ENCODE results near the gene ABCB6. TPM values are rescaled to one million over a fixed set of nuclear protein-coding genes. Genes with fewer than 3 reads are reported as not detected.

The ABCB6 gene
- total RNA-seq, 5 donors from 2014 or later (not counting 1 experiment from before 2014, with no cell fraction given), result 4.1 to 16.5 (median 13.0) TPM

- Histone ChIP-seq H3K4me3 (ENCODE audit: control insufficient read depth in 1 of 2, extremely low read depth in 1 of 2, low read length in 1 of 2) (peak overlapping the region; percentile 95 to 99), H3K27me3 (replicated peaks in 1 of 2; ENCODE audit: control insufficient read depth in 2 of 2, extremely low read depth in 1 of 2, insufficient read depth in 2 of 2, low read length in 1 of 2) (no peaks in the 10 kb centered on the region), H3K4me1 (ENCODE audit: control insufficient read depth in 1 of 2, extremely low read depth in 1 of 2, insufficient read depth in 2 of 2, low read length in 2 of 2) (peaks cover 38 to 66% of the 10 kb centered on the region in 2 experiments), H3K27ac (ENCODE audit: low read length) (peak overlapping the region; percentile 94), H3K36me3 (ENCODE audit: control insufficient read depth in 2 of 2, extremely low read depth in 1 of 2, insufficient read depth in 1 of 2, low read length in 1 of 2) (peaks cover 15 to 41% of the 10 kb centered on the region in 2 donors), H3K9me3 (no peaks in the 10 kb centered on the region)
- H3K36me3 Mint-ChIP-seq, result peaks cover 39% of the 10 kb centered on the region
- ATAC-seq (replicated peaks in 1 of 4) (no peak), DNase-seq (peak in 4 of 35 experiments; percentile 29 to 40 (median 36))
- H3K9me3 Mint-ChIP-seq, result no peaks in the 10 kb centered on the region
- H3K27ac Mint-ChIP-seq, result peak overlapping the region; percentile 98 to 99
- peaks cover 66 to 67% (median 67%) of the 10 kb centered on the region in 3 donors for H3K4me1 Mint-ChIP-seq
- WGBS (ENCODE audit: insufficient coverage), result no CpG with 5 or more reads among the region's 5 CpGs
- CTCF ChIA-PET, result interaction anchor here (0.6 to 1.2 kb wide), 4 partner anchors 26 to 50 kb away, joined by 3 to 4 read pairs (median 4); partner anchors contain the start of gene DNAJB2 (in 1 of the 2)
- no peaks in the 10 kb centered on the region for H3K27me3 Mint-ChIP-seq
- peak overlapping the region; percentile 75 to 96 (median 83) for H3K4me3 Mint-ChIP-seq
- POLR2A ChIA-PET, result interaction anchor here (0.6 to 1.7 kb wide), 5 partner anchors 10 to 966 kb away, joined by 3 to 9 read pairs (median 4); partner anchors contain the start of genes ANKZF1 (in 1 of the 2) and ATG9A (in 1 of the 2)
These were observed 33.3 kb upstream of the ABCB6 start for GRCh38 chr2:219252084-219252483.

GRCh38 chr2:219251656-219252055 lies 32.9 kb upstream of the ABCB6 start:
- H3K9me3 Mint-ChIP-seq, result no peaks in the 10 kb centered on the region

DNA sequence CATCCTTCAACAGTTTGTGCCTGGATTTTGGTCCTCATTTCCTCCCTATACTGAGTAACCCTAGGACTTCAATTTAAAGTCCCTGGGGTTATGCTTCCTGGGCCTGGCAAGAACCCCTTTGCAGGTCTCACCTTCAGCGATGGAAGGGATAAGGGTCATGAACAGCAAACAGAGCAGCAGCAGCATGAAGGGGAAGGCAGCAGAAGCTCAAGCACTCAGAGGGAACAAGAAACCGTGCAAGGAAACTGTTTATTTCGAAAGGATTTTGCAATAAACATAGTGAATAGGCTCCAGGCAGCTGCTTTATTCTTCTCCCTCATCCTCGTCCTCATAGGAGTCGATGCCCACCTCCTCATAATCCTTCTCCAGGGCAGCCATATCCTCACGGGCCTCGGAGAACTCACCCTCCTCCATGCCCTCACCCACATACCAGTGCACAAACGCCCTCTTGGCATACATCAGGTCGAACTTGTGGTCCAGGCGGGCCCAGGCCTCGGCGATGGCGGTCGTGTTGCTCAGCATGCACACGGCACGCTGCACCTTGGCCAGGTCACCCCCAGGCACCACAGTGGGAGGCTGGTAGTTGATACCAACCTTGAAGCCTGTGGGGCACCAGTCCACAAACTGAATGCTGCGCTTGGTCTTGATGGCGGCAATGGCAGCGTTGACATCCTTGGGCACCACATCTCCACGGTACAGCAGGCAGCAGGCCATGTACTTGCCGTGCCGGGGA lies 31.5 kb upstream of the ABCB6 start:
- peaks cover 72 to 76% (median 74%) of the 10 kb centered on the region in 3 donors for H3K4me1 Mint-ChIP-seq
- Histone ChIP-seq H3K27me3 (replicated peaks in 1 of 2; ENCODE audit: control insufficient read depth in 2 of 2, extremely low read depth in 1 of 2, insufficient read depth in 2 of 2, low read length in 1 of 2) (no peaks in the 10 kb centered on the region), H3K4me1 (ENCODE audit: control insufficient read depth in 1 of 2, extremely low read depth in 1 of 2, insufficient read depth in 2 of 2, low read length in 2 of 2) (peaks cover 51 to 80% of the 10 kb centered on the region in 2 experiments), H3K4me3 (ENCODE audit: control insufficient read depth in 1 of 2, extremely low read depth in 1 of 2, low read length in 1 of 2) (peak overlapping the region; percentile 42 to 64), H3K9me3 (no peaks in the 10 kb centered on the region), H3K36me3 (ENCODE audit: control insufficient read depth in 2 of 2, extremely low read depth in 1 of 2, insufficient read depth in 1 of 2, low read length in 1 of 2) (peaks cover 15 to 41% of the 10 kb centered on the region in 2 donors), H3K27ac (ENCODE audit: low read length) (peak overlapping the region; percentile 94)
- DNase-seq (peak in 1 of 35 experiments; percentile 26), ATAC-seq (replicated peaks in 1 of 4) (no peak)
- peaks cover 39% of the 10 kb centered on the region for H3K36me3 Mint-ChIP-seq
- ChIA-PET CTCF (interaction anchor here in 1 of 2 donors (0.5 to 1.9 kb wide), 5 partner anchors 9 to 91 kb away, joined by 3 to 6 read pairs (median 4); partner anchors contain the start of genes ANKZF1 and ATG9A), POLR2A (interaction anchor here (0.5 to 3.0 kb wide), 8 partner anchors 11 to 74 kb away, joined by 3 to 14 read pairs (median 4); partner anchors contain the start of genes DNAJB2 (in 2 of the 2), ANKZF1 (in 1 of the 2), ATG9A (in 1 of the 2) and CNPPD1 (in 1 of the 2))
- H3K27me3 Mint-ChIP-seq, result no peaks in the 10 kb centered on the region
- H3K27ac Mint-ChIP-seq, result peak overlapping the region; percentile 98 to 99
- H3K9me3 Mint-ChIP-seq, result no peaks in the 10 kb centered on the region
- H3K4me3 Mint-ChIP-seq, result peak overlapping the region; percentile 75 to 96 (median 83)
- 76% methylated on average over 17 of the region's 22 CpGs for WGBS (ENCODE audit: insufficient coverage)

More at GRCh38 chr2:219251656-219252055, 32.9 kb upstream of the ABCB6 start:
- H3K36me3 Mint-ChIP-seq, result peaks cover 39% of the 10 kb centered on the region
- Histone ChIP-seq H3K9me3 (no peaks in the 10 kb centered on the region), H3K4me1 (ENCODE audit: control insufficient read depth in 1 of 2, extremely low read depth in 1 of 2, insufficient read depth in 2 of 2, low read length in 2 of 2) (peaks cover 43 to 70% of the 10 kb centered on the region in 2 experiments), H3K27me3 (replicated peaks in 1 of 2; ENCODE audit: control insufficient read depth in 2 of 2, extremely low read depth in 1 of 2, insufficient read depth in 2 of 2, low read length in 1 of 2) (no peaks in the 10 kb centered on the region), H3K36me3 (ENCODE audit: control insufficient read depth in 2 of 2, extremely low read depth in 1 of 2, insufficient read depth in 1 of 2, low read length in 1 of 2) (peaks cover 15 to 41% of the 10 kb centered on the region in 2 donors), H3K27ac (ENCODE audit: low read length) (peak overlapping the region; percentile 94), H3K4me3 (ENCODE audit: control insufficient read depth in 1 of 2, extremely low read depth in 1 of 2, low read length in 1 of 2) (peak overlapping the region; percentile 95 to 99)
- no peak for ATAC-seq (replicated peaks in 1 of 4)
- H3K4me1 Mint-ChIP-seq, result peaks cover 70 to 72% (median 72%) of the 10 kb centered on the region in 3 donors
- no peak for DNase-seq
- H3K27ac Mint-ChIP-seq, result peak overlapping the region; percentile 98 to 99
- POLR2A ChIA-PET, result interaction anchor here (0.6 to 1.7 kb wide), 6 partner anchors 10 to 965 kb away, joined by 3 to 9 read pairs (median 4); partner anchors contain the start of genes ANKZF1 (in 1 of the 2) and ATG9A (in 1 of the 2)
- WGBS (ENCODE audit: insufficient coverage), result 71% methylated on average over 1 of the region's 6 CpGs
- H3K27me3 Mint-ChIP-seq, result no peaks in the 10 kb centered on the region
- H3K4me3 Mint-ChIP-seq, result peak overlapping the region; percentile 75 to 96 (median 83)
- CTCF ChIA-PET, result interaction anchor here (0.8 to 1.2 kb wide), 3 partner anchors 26 to 40 kb away, joined by 3 to 4 read pairs (median 3); partner anchors contain the start of gene DNAJB2 (in 1 of the 2)

- H3K27me3 Mint-ChIP-seq, result no peaks in the 10 kb centered on the region
- H3K36me3 ChIP-seq (ENCODE audit: control insufficient read depth in 2 of 2, extremely low read depth in 1 of 2, insufficient read depth in 1 of 2, low read length in 1 of 2), result peaks cover 15 to 41% of the 10 kb centered on the region in 2 donors
- peak in 31 of 35 experiments; percentile 19 to 79 (median 54) for DNase-seq
- ChIA-PET POLR2A (interaction anchor here (0.5 to 3.0 kb wide), 11 partner anchors 12 to 353 kb away, joined by 3 to 14 read pairs (median 4); partner anchors contain the start of genes ANKZF1 (in 2 of the 2), ATG9A (in 2 of the 2), DNAJB2 (in 2 of the 2) and CNPPD1 (in 1 of the 2)), CTCF (interaction anchor here (0.5 to 1.9 kb wide), 10 partner anchors 9 to 187 kb away, joined by 3 to 6 read pairs (median 3); partner anchors contain the start of genes ANKZF1 (in 1 of the 2) and ATG9A (in 1 of the 2))
- H3K4me3 Mint-ChIP-seq, result peak overlapping the region; percentile 75 to 96 (median 83)
- H3K4me1 Mint-ChIP-seq, result peaks cover 76 to 80% (median 76%) of the 10 kb centered on the region in 3 donors
- H3K27ac Mint-ChIP-seq, result peak overlapping the region; percentile 98 to 99
- 0% methylated on average over 2 of the region's 7 CpGs for WGBS (ENCODE audit: insufficient coverage)
- no peaks in the 10 kb centered on the region for H3K9me3 Mint-ChIP-seq
- peak overlapping the region; percentile 94 for H3K27ac ChIP-seq (ENCODE audit: low read length)
- peaks cover 39% of the 10 kb centered on the region for H3K36me3 Mint-ChIP-seq
- no peaks in the 10 kb centered on the region for H3K27me3 ChIP-seq (replicated peaks in 1 of 2; ENCODE audit: control insufficient read depth in 2 of 2, extremely low read depth in 1 of 2, insufficient read depth in 2 of 2, low read length in 1 of 2)
- no peaks in the 10 kb centered on the region for H3K9me3 ChIP-seq
- peaks cover 56 to 81% of the 10 kb centered on the region in 2 experiments for H3K4me1 ChIP-seq (ENCODE audit: control insufficient read depth in 1 of 2, extremely low read depth in 1 of 2, insufficient read depth in 2 of 2, low read length in 2 of 2)
- peak in 3 of 4 experiments; percentile 7 to 13 (median 10) for ATAC-seq (replicated peaks in 1 of 4)
- peak overlapping the region; percentile 42 to 64 for H3K4me3 ChIP-seq (ENCODE audit: control insufficient read depth in 1 of 2, extremely low read depth in 1 of 2, low read length in 1 of 2)
These were observed 30.6 kb upstream of the ABCB6 start for GRCh38 chr2:219249203-219249980.

DNA sequence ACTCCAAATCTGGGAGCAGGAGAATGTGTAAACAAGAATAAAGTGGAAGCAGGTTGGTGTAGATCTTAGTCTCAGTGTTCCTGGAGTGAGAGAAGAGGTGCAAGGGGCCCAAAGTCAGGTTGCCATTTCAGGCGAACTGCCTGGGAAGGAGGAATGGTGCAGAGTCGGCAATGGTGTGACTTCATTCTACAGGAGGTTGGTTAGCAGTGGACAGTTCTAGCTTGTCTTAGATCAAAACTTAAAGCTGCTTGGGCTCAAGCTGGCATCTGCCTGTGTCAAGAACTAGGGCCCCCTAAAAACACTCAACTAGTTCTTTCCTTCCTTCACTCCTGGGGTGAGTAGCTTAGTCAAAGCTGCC lies 30.1 kb upstream of the ABCB6 start:
- ATAC-seq (replicated peaks in 1 of 4), result no peak
- Histone ChIP-seq H3K9me3 (no peaks in the 10 kb centered on the region), H3K27me3 (replicated peaks in 1 of 2; ENCODE audit: control insufficient read depth in 2 of 2, extremely low read depth in 1 of 2, insufficient read depth in 2 of 2, low read length in 1 of 2) (no peaks in the 10 kb centered on the region), H3K27ac (ENCODE audit: low read length) (peak overlapping the region; percentile 94), H3K4me3 (ENCODE audit: control insufficient read depth in 1 of 2, extremely low read depth in 1 of 2, low read length in 1 of 2) (peak overlapping the region; percentile 42 to 64), H3K4me1 (ENCODE audit: control insufficient read depth in 1 of 2, extremely low read depth in 1 of 2, insufficient read depth in 2 of 2, low read length in 2 of 2) (peaks cover 57 to 83% of the 10 kb centered on the region in 2 experiments), H3K36me3 (ENCODE audit: control insufficient read depth in 2 of 2, extremely low read depth in 1 of 2, insufficient read depth in 1 of 2, low read length in 1 of 2) (peaks cover 15 to 41% of the 10 kb centered on the region in 2 donors)
- Mint-ChIP-seq H3K4me1 (peaks cover 77 to 82% (median 78%) of the 10 kb centered on the region in 3 donors), H3K4me3 (peak overlapping the region; percentile 75 to 96 (median 83)), H3K36me3 (peaks cover 39% of the 10 kb centered on the region), H3K27me3 (no peaks in the 10 kb centered on the region), H3K9me3 (no peaks in the 10 kb centered on the region), H3K27ac (peak overlapping the region; percentile 98 to 99)
- POLR2A ChIA-PET, result interaction anchor here (0.9 to 3.0 kb wide), 5 partner anchors 19 to 352 kb away, joined by 4 to 14 read pairs (median 10); partner anchors contain the start of genes ANKZF1 (in 2 of the 2), ATG9A (in 2 of the 2) and DNAJB2 (in 2 of the 2)
- DNase-seq, result no peak
- CTCF ChIA-PET, result interaction anchor here (0.5 to 1.9 kb wide), 9 partner anchors 10 to 186 kb away, joined by 3 to 6 read pairs (median 3); partner anchors contain the start of genes ANKZF1 (in 1 of the 2) and ATG9A (in 1 of the 2)
- WGBS (ENCODE audit: insufficient coverage), result no CpG with 5 or more reads among the region's 2 CpGs
